Progenitor cell of endocrine pancreas (in vitro differentiated cells): ENCODE data around the gene ZNF526. TPM values are rescaled to one million over a fixed set of nuclear protein-coding genes. Genes with fewer than 3 reads are reported as not detected.

Experiments
- DNase-seq: peaks from one replicate; pipeline ENCODE4 v3.0.0; 2021; ENCODE audit warnings: low spot score; ENCODE audit not compliant: unreplicated experiment
- H3K27ac Mint-ChIP-seq: 2 replicates; pipeline ENCODE4 v1.8.0; 2021; ENCODE audit warnings: mild to moderate bottlenecking, moderate library complexity, mixed read lengths
- H3K27me3 Mint-ChIP-seq: 2 replicates; pipeline ENCODE4 v1.8.0; 2021; ENCODE audit warnings: mixed read lengths
- H3K36me3 Mint-ChIP-seq: 2 replicates; pipeline ENCODE4 v1.8.0; 2022; ENCODE audit warnings: mixed read lengths; ENCODE audit not compliant: insufficient read depth
- H3K4me1 Mint-ChIP-seq: 2 replicates; pipeline ENCODE4 v1.8.0; 2021; ENCODE audit warnings: low read depth, mixed read lengths
- H3K4me3 Mint-ChIP-seq: 2 replicates; pipeline ENCODE4 v1.8.0; 2021; ENCODE audit warnings: low read depth, mild to moderate bottlenecking, moderate library complexity, mixed read lengths
- H3K9me3 Mint-ChIP-seq: 2 replicates; pipeline ENCODE4 v1.8.0; 2021; ENCODE audit warnings: low read depth, mixed read lengths
- CTCF ChIP-seq: fragments of 200-600 bp; sonication (generic); IDR thresholded peaks from one replicate; pipeline ENCODE4 v1.5.0; 2021; ENCODE audit warnings: antibody characterized with exemption, mild to moderate bottlenecking; ENCODE audit not compliant: unreplicated experiment
- long read RNA-seq: library from polyadenylated mRNA; unstranded; transcript quantifications from one replicate; pipeline ENCODE4 v2.0.0, GENCODE V29; 2020
- total RNA-seq: library from RNA; stranded (reverse); gene quantifications from 2 replicates; pipeline ENCODE4 v1.2.1, GENCODE V29; 2021

The ZNF526 gene
- 17.6 and 21.1 TPM in 2 replicates for total RNA-seq
- long read RNA-seq, partial matches to known transcripts = 1 of 2 reads
- long read RNA-seq, other reads (novel, unspliced or antisense) = 1 of 2 reads

GRCh38 chr19:42219812-42220750, at the start of gene ZNF526:
TSS of gene ZNF526 (plus strand) at chr19:42220312. CDS start at chr19:42224404, 4,092 bp downstream.
- Mint-ChIP-seq H3K27ac (peak within 1 kb of the TSS; percentile 95), H3K4me1 (peaks cover 33% of the 10 kb centered on the region), H3K4me3 (peak within 1 kb of the TSS; percentile 91), H3K27me3 (no peaks in the 10 kb centered on the region), H3K9me3 (no peaks in the 10 kb centered on the region), H3K36me3 (peaks cover 6% of the 10 kb centered on the region)
- peak; percentile 19 for TF ChIP-seq CTCF
- peak; percentile 98 for DNase-seq

- H3K4me1 Mint-ChIP-seq = no peaks in the 10 kb centered on the region
- no peak overlapping the region for H3K4me3 Mint-ChIP-seq
- H3K27me3 Mint-ChIP-seq = peaks cover 82% of the 10 kb centered on the region
- no peak overlapping the region for H3K27ac Mint-ChIP-seq
- TF ChIP-seq CTCF = no peak
- no peaks in the 10 kb centered on the region for H3K36me3 Mint-ChIP-seq
- no peak for DNase-seq
- no peaks in the 10 kb centered on the region for H3K9me3 Mint-ChIP-seq
These were observed 49.4 kb upstream of the ZNF526 start for GRCh38 chr19:42170715-42171114.

- Mint-ChIP-seq H3K27me3 (peaks cover 77% of the 10 kb centered on the region), H3K9me3 (no peaks in the 10 kb centered on the region), H3K27ac (no peak overlapping the region), H3K4me1 (peaks cover 5% of the 10 kb centered on the region), H3K36me3 (no peaks in the 10 kb centered on the region), H3K4me3 (no peak overlapping the region)
- no peak for TF ChIP-seq CTCF
- no peak for DNase-seq
These were observed 47.9 kb upstream of the ZNF526 start for GRCh38 chr19:42172261-42172660.

GRCh38 chr19:42173695-42174094, 46.4 kb upstream of the ZNF526 start:
- DNase-seq = no peak
- no peaks in the 10 kb centered on the region for H3K36me3 Mint-ChIP-seq
- H3K4me3 Mint-ChIP-seq = no peak overlapping the region
- TF ChIP-seq CTCF = no peak
- no peaks in the 10 kb centered on the region for H3K9me3 Mint-ChIP-seq
- peaks cover 63% of the 10 kb centered on the region for H3K27me3 Mint-ChIP-seq
- H3K27ac Mint-ChIP-seq = no peak overlapping the region
- H3K4me1 Mint-ChIP-seq = peaks cover 5% of the 10 kb centered on the region

GRCh38 chr19:42174188-42174587, 45.9 kb upstream of the ZNF526 start:
- Mint-ChIP-seq H3K9me3 (no peaks in the 10 kb centered on the region), H3K4me3 (no peak overlapping the region), H3K27ac (no peak overlapping the region)

More at GRCh38 chr19:42174188-42174587, 45.9 kb upstream of the ZNF526 start:
- peaks cover 5% of the 10 kb centered on the region for H3K4me1 Mint-ChIP-seq
- H3K27me3 Mint-ChIP-seq = peaks cover 61% of the 10 kb centered on the region
- H3K36me3 Mint-ChIP-seq = no peaks in the 10 kb centered on the region
- DNase-seq = no peak
- TF ChIP-seq CTCF = no peak
